ENCODE results near the gene PPM1F.

Gene PPM1F, protein sequence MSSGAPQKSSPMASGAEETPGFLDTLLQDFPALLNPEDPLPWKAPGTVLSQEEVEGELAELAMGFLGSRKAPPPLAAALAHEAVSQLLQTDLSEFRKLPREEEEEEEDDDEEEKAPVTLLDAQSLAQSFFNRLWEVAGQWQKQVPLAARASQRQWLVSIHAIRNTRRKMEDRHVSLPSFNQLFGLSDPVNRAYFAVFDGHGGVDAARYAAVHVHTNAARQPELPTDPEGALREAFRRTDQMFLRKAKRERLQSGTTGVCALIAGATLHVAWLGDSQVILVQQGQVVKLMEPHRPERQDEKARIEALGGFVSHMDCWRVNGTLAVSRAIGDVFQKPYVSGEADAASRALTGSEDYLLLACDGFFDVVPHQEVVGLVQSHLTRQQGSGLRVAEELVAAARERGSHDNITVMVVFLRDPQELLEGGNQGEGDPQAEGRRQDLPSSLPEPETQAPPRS

DNA sequence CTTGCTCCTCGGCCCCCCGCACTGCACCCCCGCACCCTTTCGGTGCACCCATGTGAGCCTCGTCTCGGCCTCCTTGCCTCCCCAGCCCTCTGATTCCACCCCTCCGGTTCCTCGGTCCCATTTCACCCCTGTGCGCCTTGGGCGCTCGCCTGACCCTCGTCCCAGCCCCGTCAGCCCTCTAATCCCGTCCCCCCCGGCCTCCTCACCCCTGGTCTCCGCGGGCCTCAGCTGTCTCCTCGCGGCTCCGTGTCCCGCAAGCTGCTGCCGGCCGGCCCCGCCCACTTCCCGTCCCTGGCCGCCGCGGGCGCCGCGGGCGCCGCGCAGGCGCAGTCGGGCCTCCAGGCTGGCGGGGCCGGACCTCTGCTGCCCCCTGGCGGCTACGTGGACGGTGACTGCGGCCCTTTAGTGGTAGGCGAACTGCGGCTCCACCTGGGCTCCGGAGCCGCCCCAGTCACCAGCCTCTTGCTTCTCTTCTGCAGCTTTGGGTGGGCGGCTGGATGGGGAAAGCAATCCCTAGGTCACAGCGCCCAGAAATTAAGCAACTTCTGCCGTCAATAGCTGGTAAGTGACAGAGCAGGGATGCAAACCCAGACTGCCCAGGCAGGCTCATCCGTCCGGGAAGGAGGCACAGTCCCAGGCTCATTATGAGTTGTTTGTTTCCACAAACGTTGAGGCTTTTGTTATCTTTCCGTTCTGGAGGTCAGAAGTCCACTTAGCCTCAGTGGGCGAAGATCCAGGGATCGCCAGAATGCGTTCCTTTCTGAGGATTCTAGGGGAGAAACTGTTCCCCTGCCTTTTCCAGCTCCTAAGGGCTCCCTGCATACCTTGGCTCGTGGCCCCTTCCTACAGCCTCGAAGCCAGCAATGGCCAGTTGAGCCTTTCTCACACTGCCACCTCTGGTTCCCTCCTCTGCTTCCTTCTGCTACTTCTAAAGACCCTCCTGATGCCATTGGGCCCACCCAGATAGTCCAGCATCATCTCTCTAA lies at the start of gene PPM1F:
Gene PPM1F (minus strand): TSS at position 263 of the 986 bp plus-strand sequence. CDS start 6,800 bp downstream, outside the sequence.
- DNase-seq: peak; percentile 87

DNA sequence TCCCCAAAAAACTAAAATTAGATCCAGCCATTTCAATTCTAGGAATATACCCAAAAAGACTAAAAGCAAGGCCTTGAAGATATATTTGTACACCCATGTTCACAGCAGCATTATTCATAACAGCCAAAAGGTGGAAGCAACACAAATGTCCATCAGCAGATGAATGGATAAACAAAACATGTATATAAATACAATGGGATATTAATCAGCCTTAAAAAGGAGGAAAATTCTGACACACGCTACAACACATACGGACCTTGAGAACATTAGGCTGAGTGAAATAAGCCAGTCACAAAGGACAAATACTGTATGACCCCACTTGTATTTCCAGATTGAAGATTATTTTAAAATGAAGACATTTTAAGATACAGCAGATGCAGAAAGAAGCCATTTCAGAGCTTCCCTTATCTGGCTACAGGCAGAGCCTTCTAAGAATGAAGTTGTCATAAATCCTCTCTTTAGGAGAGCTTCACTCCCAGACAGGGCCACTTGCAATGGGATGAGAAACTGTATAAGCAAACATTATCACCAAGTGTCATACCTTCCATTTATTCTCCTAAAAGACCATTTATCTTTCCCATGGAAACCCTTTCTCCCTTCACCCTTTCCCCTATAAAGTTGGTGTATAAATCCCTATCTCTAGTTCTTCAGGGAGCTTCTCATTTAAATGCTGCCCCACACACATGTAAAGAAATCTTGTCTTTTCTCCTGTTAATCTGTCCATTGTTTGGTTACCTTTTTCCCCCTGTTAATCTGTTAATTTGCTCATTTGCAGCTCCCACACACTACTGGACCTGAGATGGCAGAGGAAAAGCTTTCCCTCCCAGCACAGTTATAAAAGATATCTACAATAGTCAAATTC lies 49.2 kb upstream of the PPM1F start:
- no peak for DNase-seq

- DNase-seq: no peak
Observed at GRCh38 chr22:21998595-21999247, 46.1 kb upstream of the PPM1F start.

- DNase-seq: no peak
Observed at GRCh38 chr22:21996175-21996720, 43.6 kb upstream of the PPM1F start.

DNA sequence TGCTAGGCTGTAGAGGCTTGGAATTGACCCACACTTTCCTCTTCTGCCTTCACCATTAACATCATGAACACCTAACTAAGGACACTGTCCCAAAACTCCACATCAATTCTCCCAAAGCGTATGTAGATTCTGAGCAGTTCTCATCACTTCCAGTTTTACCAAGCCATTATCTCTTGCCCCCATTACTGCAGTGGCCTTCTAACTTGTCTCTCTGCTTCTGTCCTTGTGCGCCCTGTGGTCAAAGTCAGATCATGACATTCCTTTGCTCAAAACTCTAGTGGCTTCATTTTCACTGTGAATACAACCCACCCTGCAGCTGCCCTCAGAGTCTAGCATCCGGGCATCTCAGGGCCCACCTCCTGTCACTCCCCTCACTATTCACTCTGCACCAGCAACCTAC lies 43.0 kb upstream of the PPM1F start:
- no peak for DNase-seq

DNA sequence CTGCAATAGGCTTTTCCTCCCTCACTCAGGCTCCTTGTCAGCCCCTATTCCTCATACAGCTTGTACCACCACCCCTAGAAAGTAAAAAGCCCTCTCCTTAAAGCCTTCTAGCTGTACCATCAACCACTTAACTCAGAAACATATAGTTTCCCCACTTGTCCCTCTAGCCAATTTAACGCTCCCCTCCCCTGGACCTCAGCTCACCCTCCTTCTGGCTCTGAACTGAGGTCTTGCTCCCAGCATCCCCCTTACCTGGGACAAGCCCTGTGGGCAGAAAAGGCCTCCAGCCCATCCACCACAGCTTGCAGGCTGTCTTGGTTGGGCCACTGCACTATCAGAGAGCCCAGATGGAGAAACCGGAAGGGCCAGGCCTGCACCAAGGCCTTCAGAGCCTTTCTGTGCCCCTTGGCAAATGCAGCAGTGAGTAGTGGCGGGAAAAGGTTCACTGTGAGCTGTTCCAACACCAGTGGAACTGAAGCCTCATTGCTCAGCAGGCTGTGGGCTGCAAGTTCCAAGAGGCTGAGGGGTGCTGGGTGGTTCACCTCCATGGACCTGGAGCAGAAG lies 42.3 kb upstream of the PPM1F start:
- no peak for DNase-seq

DNA sequence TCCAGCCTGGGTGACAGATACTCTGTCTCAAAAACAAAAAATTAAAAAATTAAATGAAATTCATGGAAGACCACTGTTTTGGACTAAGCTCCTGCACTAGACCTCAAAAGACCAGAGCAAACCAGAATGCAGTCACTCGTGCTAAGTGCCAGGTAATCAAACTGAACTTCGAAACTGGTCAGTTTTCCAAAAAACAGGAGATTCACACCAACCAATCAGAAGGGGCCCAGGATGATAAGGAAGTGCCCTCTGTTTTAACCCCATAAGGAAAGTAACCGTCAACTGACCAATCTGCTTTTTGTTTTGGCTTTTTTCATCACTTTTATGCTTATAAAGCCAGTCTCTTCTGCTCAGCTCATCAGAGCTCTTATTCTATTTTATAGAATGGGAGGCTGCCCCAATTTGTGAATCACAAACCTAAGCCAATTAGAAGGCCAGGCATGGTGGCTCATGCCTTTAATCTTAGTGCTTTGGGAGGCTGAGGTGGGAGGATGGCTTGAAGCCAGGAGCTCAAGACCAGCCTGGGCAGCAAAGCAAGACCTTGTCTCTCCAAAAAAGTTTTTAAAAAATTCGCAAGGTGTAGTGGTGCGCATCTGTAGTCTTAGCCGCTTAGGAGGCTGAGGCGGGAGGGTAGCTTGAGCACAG lies 40.1 kb upstream of the PPM1F start:
- no peak for DNase-seq

- DNase-seq: no peak
Observed at GRCh38 chr22:21991774-21992173, 39.1 kb upstream of the PPM1F start.

- no peak for DNase-seq
Observed at GRCh38 chr22:21991304-21991596, 38.6 kb upstream of the PPM1F start.

GRCh38 chr22:21990445-21991303 lies 38.0 kb upstream of the PPM1F start:
- no peak for DNase-seq

- peak; percentile 34 for DNase-seq
Observed at GRCh38 chr22:21989049-21989448, 36.4 kb upstream of the PPM1F start.

DNA sequence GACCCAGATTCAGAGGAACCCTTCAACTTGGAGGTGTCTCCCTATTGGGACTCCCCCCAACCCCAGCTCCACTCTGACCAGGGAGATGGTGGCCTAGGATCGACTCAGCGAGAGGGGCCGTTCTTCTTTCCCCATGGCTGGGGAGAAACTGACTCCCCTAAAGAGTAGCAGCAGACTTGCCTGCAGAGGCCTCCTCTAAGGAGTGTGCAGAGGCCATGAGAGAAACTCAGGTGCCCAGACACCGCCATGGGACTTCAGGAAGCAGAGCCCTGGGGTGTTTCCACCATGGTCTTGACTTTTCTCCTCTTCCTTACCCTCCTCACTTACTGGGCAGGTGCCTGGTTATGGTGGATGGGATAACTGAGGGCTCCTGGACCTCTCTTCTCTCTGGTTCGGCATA lies 32.6 kb upstream of the PPM1F start:
- DNase-seq: no peak

- DNase-seq: peak; percentile 15
Observed at GRCh38 chr22:21984793-21985192, 32.1 kb upstream of the PPM1F start.

- DNase-seq: peak; percentile 94
Observed at GRCh38 chr22:21982338-21982965, 29.8 kb upstream of the PPM1F start, which contains the start of gene TOP3B. TSS of gene TOP3B (minus strand) at chr22:21982787. CDS start at chr22:21975709, 7,078 bp downstream.

- DNase-seq: no peak
Observed at GRCh38 chr22:21981874-21982273, 29.2 kb upstream of the PPM1F start.

- DNase-seq: no peak
Observed at GRCh38 chr22:21980547-21980946, 27.9 kb upstream of the PPM1F start.

GRCh38 chr22:21978564-21979386 lies 26.1 kb upstream of the PPM1F start:
- no peak for DNase-seq

DNA sequence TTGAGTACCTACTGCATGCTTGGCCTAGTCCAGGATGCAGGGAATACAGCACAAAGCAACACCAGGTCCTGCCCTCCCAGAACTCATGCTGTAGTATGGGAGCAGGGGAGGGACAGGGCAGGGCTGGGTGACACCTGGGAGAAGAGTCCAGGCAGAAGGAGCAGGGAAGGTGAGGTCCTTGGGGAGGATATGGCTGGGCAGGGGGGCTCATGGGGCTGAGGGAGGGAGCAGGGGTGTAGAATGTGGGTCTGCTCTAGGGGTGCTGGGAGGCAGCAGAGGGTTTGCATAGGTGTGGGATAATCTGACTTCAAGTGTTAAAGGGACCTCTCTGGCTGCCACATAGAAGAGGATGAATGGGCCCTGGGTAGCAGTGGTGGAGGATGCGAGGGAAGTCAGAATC lies 25.2 kb upstream of the PPM1F start:
- no peak for DNase-seq
